ENCODE measurements around the gene STYXL1.

Gene STYXL1

DNA sequence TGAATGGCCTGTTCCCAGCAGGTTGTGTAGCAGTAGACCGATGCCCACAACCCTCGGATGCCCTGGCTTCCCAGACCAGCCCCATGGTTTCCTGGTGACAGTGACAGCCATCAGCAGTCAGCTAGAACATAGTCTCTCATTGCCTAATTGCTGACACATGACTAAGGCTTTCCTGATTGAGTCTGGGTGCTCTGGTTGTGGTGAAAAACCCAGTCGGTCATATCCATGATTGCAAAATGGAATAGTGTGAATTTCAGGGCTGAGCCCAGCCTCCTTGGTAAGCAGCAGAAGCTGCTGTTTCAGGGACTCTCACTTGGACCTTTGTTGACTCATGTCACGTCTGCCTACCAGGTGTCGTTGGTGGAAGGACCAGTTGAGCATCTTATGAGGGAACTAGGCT, 96.3 kb downstream of the STYXL1 start:
- no peak for DNase-seq

DNA sequence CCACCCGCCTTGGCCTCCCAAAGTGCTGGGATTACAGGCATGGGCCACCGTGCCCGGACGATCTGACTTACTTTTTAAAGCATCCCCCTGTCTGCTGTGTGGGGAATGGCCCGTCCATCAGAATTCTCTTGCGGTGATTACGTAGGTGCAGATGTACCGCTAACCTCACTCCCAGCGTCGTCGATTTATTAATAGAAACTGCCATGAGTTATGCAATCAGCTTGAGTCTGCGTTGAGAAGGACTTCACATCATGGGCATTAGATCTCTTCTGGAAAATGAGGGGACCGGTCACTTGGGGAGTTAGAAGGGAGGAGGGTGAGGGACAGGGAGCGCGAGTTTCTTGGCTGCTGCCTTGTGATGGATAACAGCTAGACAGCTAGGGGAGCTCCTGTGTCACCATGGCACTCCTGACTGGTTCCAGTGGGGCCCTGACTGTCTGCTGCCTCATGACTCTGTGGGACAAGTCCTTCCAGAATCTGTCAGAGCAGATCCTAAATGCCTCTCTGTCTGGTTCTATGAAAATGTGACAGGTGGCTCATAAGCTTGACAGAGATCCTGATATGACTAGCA, 97.6 kb downstream of the STYXL1 start:
- no peak for DNase-seq

DNA sequence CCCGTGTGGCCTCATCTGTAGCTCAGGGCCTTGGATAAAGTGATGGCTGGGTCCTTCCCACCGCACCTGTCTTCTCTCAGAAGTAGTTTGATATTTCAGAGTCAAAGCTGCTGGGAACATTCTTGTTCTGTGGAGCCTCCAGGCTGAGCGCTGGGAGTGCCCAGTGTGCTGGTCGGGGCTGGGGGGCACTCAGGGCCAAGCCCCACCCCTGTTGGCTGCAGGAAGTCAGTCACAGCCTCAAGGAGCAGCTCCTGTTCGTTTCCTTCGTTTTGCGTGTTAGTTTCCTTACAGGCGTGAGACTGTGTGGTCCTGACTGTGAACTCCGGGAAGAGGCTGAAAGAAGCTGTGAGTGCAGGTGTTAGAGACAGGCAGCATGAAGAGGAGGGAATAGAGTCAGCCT, 99.6 kb downstream of the STYXL1 start:
- no peak for DNase-seq

Measured in activated effector memory CD4-positive, alpha-beta T cell treated with Interleukin-2 at 50 U/mL for 16 hours (primary cell).